Right atrium auricular region (tissue), 2 donors: ENCODE data around the gene COA3. TPM values are rescaled to one million over a fixed set of nuclear protein-coding genes. Genes with fewer than 3 reads are reported as not detected.
"Not testable (repeated sequence)": the region's sequence is repeated elsewhere in the genome, so short reads cannot be mapped to it uniquely, and the experiment has no call there.

ENCODE experiments used
- DNase-seq: peaks from one replicate; pipeline ENCODE4 v3.0.0-alpha.2; 2019; ENCODE audit warnings: low spot score
- H3K27ac ChIP-seq, 2 donors: fragments of 200-600 bp; sonication (generic); 1 replicate in 1 of 2; 2 replicates in 1 of 2; pipeline ENCODE4 v1.5.1; 2016 to 2019
- H3K27me3 ChIP-seq, 2 donors: fragments of 200-600 bp; sonication (generic); one replicate each; pipeline versions ENCODE4 v1.5.1 to v1.6.0; 2017 to 2019
- H3K36me3 ChIP-seq: fragments of 200-600 bp; sonication (generic); one replicate; pipeline ENCODE4 v1.5.1; 2016
- H3K4me1 ChIP-seq, 2 donors: fragments of 200-600 bp; sonication (generic); one replicate each; pipeline versions ENCODE4 v1.5.1 to v1.6.0; 2017 to 2019
- H3K4me3 ChIP-seq, 2 donors: fragments of 200-600 bp; sonication (generic); 1 replicate in 1 of 2; 2 replicates in 1 of 2; pipeline ENCODE4 v1.5.1; 2017 to 2019; ENCODE audit warnings: mild to moderate bottlenecking in 1 of 2, moderate library complexity in 1 of 2
- H3K9me3 ChIP-seq, 2 donors: fragments of 200-600 bp; sonication (generic); one replicate each; pipeline ENCODE4 v1.5.1; 2019
- total RNA-seq, 2 donors: library from RNA; depleted of rRNA; stranded (reverse); fragments of >200 nt; gene quantifications; one replicate each; pipeline ENCODE4 v1.1.0, GENCODE V29; 2016
- TF ChIP-seq, protein P1 (sequence below), 2 donors: fragments of 200-600 bp; sonication (generic); IDR thresholded peaks; one replicate each; pipeline ENCODE4 v1.5.1; 2019; ENCODE audit warnings: antibody characterized with exemption in 2 of 2

Gene COA3
- total RNA-seq, 2 donors from 2014 or later: 71.6 to 77.4 TPM

DNA sequence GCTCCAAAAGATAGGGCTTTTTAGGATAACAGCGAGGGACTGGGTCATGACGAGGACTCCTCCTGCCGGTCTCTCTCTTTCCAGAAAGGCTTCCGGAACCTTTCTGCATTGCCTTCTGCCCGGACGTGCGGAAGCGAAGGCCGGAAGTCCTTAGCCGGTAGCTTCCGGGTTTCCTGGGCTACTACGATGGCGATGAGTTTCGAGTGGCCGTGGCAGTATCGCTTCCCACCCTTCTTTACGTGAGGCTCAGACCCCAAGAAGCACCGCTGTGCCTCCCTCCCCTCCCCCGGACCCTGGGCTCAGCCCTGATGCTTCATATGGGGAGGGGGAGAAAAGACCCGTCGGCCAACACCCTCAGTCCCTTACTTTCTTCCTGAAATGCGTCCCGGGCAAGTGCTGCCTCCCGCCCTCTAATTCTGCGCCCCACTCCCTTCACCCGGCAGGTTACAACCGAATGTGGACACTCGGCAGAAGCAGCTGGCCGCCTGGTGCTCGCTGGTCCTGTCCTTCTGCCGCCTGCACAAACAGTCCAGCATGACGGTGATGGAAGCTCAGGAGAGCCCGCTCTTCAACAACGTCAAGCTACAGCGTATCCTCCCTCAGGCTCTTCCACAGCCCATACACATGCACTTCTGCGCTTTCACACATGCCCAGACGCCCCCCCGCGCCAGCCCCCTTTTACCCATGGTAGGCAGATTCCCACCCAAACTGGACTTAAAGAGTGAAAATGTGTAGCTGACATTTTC lies 25.0 kb downstream of the COA3 start, which contains the start of gene VPS25:
VPS25 (plus strand) TSS at position 160 of the 746 bp plus-strand sequence; CDS start at position 187, 27 bp downstream.
- Histone ChIP-seq H3K4me1 (peaks cover 0 to 18% of the 10 kb centered on the region in 2 donors), H3K27ac (peak within 1 kb of the TSS; percentile 64 to 81), H3K36me3 (peaks cover 32% of the 10 kb centered on the region), H3K4me3 (peak within 1 kb of the TSS; percentile 63 to 82), H3K27me3 (no peaks in the 10 kb centered on the region), H3K9me3 (no peaks in the 10 kb centered on the region)
- peak; percentile 83 for DNase-seq
- TF ChIP-seq, protein P1, sequence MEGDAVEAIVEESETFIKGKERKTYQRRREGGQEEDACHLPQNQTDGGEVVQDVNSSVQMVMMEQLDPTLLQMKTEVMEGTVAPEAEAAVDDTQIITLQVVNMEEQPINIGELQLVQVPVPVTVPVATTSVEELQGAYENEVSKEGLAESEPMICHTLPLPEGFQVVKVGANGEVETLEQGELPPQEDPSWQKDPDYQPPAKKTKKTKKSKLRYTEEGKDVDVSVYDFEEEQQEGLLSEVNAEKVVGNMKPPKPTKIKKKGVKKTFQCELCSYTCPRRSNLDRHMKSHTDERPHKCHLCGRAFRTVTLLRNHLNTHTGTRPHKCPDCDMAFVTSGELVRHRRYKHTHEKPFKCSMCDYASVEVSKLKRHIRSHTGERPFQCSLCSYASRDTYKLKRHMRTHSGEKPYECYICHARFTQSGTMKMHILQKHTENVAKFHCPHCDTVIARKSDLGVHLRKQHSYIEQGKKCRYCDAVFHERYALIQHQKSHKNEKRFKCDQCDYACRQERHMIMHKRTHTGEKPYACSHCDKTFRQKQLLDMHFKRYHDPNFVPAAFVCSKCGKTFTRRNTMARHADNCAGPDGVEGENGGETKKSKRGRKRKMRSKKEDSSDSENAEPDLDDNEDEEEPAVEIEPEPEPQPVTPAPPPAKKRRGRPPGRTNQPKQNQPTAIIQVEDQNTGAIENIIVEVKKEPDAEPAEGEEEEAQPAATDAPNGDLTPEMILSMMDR (IDR thresholded peaks at IDR 0.05): peak in 1 of 2 donors; percentile 41

DNA sequence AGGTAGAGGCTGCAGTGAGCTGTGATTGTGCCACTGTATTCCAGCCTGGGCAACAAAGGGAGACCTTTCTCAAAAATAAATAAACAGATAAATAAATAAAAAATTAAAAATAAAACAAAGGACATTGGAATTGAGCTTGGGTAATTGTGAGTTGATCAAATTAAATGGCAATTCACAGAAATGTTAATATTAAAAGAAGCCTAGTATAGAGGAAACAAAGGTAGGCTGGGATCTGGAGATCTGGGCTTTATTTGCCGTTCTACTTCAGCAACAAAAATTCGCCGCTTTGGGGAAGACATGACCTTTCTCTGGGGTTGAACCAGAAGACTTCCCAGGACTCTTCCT lies 25.6 kb downstream of the COA3 start:
- TF ChIP-seq, protein P1 (IDR thresholded peaks at IDR 0.05): no peak
- Histone ChIP-seq H3K27ac (peak overlapping the region; percentile 64 to 81), H3K9me3 (no peaks in the 10 kb centered on the region)

DNA sequence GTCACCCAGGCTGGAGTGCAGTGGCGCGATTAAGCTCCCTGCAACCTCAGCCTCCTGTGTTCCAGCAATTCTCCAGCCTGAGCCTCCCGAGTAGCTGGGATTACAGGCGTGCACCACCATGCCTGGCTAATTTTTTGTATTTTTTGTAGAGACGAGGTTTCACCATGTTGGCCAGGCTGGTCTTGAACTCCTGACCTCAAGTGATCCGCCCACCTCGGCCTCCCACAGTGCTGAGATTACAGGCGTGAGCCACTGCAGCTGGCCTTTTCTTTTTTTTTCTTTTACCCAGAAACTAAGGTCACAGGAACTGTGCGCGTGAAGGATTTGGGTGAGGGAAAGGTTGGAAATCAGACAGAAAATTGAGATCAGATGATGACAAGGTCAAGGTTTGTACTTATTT lies 28.5 kb downstream of the COA3 start:
- not testable (repeated sequence) for H3K36me3 ChIP-seq, H3K4me3 ChIP-seq, H3K9me3 ChIP-seq, H3K27me3 ChIP-seq, H3K27ac ChIP-seq, DNase-seq
- peaks cover 0 to 18% of the 10 kb centered on the region in 2 donors for H3K4me1 ChIP-seq

More for the DNA sequence above, 25.6 kb downstream of the COA3 start:
- no peak for DNase-seq
- H3K36me3 ChIP-seq: peaks cover 27% of the 10 kb centered on the region
- H3K4me1 ChIP-seq: peaks cover 0 to 18% of the 10 kb centered on the region in 2 donors
- H3K27me3 ChIP-seq: no peaks in the 10 kb centered on the region
- peak overlapping the region; percentile 63 to 82 for H3K4me3 ChIP-seq

DNA sequence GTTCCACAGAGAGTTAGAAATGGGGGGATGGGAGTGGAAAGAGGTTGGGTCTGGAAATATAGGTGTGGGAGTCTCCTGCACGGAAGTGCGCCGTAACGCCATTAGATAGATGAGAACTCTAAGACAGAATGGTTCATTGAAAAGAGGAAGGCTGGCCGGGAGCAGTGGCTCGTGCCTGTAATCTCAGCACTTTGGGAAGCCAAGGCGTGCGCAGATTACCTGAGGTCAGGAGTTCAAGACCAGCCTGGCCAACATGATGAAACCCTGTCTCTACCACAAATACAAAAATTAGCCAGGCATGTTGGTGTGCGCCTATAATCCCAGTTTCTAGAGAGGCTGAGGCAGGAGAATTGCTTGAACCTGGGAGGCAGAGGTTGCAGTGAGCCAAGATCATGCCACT lies 30.5 kb downstream of the COA3 start:
- not testable (repeated sequence) for H3K27me3 ChIP-seq, H3K4me1 ChIP-seq, H3K9me3 ChIP-seq, DNase-seq, H3K36me3 ChIP-seq, H3K4me3 ChIP-seq, H3K27ac ChIP-seq

- no peak overlapping the region for H3K27ac ChIP-seq
- no peaks in the 10 kb centered on the region for H3K9me3 ChIP-seq
- no peaks in the 10 kb centered on the region for H3K27me3 ChIP-seq
- TF ChIP-seq, protein P1 (IDR thresholded peaks at IDR 0.05): no peak
- DNase-seq: no peak
- no peaks in the 10 kb centered on the region for H3K36me3 ChIP-seq
- no peak overlapping the region for H3K4me3 ChIP-seq
- peaks cover 0 to 9% of the 10 kb centered on the region in 2 donors for H3K4me1 ChIP-seq
These were observed 31.0 kb downstream of the COA3 start for GRCh38 chr17:42767512-42767911.

DNA sequence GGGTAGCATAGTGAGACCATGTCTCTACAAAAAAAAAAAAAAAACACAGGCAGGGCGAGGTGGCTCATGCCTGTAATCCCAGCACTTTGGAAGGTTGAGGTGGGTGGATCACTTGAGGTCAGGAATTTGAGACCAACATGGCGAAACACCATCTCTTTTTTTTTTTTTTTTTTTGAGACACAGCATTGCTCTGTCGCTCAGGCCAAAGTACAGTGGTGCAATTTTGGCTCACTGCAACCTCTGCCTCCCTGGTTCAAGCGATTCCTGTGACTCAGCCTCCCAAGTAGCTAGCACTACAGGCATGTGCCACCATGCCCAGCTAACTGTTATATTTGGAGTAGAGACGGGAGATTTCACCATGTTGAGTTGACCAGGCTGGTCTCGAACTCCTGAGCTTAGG lies 32.4 kb downstream of the COA3 start:
- H3K27me3 ChIP-seq: no peaks in the 10 kb centered on the region
- DNase-seq: no peak
- no peaks in the 10 kb centered on the region for H3K9me3 ChIP-seq
- H3K36me3 ChIP-seq: no peaks in the 10 kb centered on the region
- no peak overlapping the region for H3K27ac ChIP-seq
- H3K4me1 ChIP-seq: peaks cover 0 to 19% of the 10 kb centered on the region in 2 donors
- H3K4me3 ChIP-seq: no peak overlapping the region
- TF ChIP-seq, protein P1 (IDR thresholded peaks at IDR 0.05): no peak

DNA sequence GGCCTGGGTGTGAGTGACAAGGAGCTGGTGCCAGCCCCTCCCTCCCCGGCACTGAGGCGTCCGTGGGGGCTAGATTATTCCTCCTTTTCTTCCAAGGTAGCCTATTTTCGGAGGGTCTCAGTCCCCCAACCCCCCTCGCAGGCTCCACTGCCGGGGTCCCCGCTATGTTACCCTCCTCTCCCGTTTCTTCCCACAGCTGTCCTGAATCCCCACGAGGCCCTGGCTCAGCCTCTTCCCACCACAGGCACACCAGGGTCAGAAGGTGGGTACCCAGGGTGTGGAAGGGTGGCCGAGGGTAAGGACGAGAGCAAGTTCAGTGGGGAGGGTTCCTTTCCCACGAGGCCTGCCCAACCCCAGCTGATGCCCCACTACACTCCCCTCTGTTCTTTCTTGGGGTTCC lies 36.9 kb downstream of the COA3 start:
- Histone ChIP-seq H3K4me3 (peak overlapping the region; percentile 52 to 57), H3K27me3 (no peaks in the 10 kb centered on the region), H3K4me1 (peaks cover 0 to 28% of the 10 kb centered on the region in 2 donors), H3K27ac (peak overlapping the region; percentile 65 to 78), H3K9me3 (no peaks in the 10 kb centered on the region), H3K36me3 (no peaks in the 10 kb centered on the region)
- no peak for DNase-seq
- TF ChIP-seq, protein P1 (IDR thresholded peaks at IDR 0.05): no peak
